ENCODE data around the gene DYSF.

Gene DYSF

DNA sequence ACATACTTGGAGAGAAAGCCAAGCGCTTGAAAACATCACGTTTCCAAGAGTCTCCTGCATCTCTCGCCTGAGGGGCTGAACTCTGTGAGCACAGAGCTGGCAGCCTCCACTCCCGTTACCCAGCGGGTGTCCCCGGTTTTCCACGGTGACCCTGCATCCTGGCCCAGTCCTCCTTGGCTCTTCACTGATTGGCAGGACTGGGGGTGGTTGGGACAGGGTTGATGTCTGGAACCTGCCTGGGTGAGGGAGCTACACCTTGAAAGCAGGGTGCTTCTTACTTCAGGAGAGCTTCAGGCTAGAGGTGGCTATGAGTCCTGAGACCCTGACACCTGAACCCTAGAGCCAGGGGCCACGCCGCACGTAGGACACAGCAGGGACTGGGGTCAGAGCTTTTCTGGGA is 234.1 kb downstream of the DYSF start:
- no peak for TF ChIP-seq POLR2AphosphoS5 (IDR thresholded peaks at IDR 0.05; ENCODE audit: low read depth, low read length)
- TF ChIP-seq, protein P1, sequence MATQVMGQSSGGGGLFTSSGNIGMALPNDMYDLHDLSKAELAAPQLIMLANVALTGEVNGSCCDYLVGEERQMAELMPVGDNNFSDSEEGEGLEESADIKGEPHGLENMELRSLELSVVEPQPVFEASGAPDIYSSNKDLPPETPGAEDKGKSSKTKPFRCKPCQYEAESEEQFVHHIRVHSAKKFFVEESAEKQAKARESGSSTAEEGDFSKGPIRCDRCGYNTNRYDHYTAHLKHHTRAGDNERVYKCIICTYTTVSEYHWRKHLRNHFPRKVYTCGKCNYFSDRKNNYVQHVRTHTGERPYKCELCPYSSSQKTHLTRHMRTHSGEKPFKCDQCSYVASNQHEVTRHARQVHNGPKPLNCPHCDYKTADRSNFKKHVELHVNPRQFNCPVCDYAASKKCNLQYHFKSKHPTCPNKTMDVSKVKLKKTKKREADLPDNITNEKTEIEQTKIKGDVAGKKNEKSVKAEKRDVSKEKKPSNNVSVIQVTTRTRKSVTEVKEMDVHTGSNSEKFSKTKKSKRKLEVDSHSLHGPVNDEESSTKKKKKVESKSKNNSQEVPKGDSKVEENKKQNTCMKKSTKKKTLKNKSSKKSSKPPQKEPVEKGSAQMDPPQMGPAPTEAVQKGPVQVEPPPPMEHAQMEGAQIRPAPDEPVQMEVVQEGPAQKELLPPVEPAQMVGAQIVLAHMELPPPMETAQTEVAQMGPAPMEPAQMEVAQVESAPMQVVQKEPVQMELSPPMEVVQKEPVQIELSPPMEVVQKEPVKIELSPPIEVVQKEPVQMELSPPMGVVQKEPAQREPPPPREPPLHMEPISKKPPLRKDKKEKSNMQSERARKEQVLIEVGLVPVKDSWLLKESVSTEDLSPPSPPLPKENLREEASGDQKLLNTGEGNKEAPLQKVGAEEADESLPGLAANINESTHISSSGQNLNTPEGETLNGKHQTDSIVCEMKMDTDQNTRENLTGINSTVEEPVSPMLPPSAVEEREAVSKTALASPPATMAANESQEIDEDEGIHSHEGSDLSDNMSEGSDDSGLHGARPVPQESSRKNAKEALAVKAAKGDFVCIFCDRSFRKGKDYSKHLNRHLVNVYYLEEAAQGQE (IDR thresholded peaks at IDR 0.05; ENCODE audit: insufficient read depth in 1 of 2, low read depth in 2 of 2, low read length in 2 of 2) = no peak
- TF ChIP-seq FOXP2 (optimal IDR thresholded peaks at IDR 0.05; ENCODE audit: borderline replicate concordance, extremely low read depth, extremely low read length, insufficient read depth) = no peak
- TF ChIP-seq TAF1 (IDR thresholded peaks at IDR 0.05; ENCODE audit: borderline replicate concordance, insufficient read depth, low read length) = no peak
- TF ChIP-seq SIN3A (IDR thresholded peaks at IDR 0.05; ENCODE audit: borderline replicate concordance, insufficient read depth, low read length) = no peak

DNA sequence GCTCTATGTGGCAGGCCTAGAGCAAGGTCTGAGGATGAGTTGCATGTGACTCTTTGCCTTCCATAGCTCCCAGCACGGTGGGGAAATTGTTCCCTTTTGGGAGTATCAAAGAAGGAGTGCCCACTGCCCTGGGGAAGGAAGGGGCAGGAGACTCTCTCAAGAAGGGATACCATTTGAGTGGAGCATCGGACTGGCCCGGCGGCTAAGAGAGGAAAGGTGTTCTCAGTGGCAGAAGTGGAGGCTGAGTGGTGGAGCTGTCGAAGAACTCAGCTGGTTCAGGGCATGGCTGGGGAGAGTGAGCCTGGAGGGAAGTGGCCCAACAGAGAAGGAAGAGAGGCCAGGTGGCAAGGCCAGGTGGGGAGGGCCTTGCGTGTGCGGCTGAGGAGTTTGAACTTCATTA is 235.2 kb downstream of the DYSF start:
- TF ChIP-seq POLR2AphosphoS5 (IDR thresholded peaks at IDR 0.05; ENCODE audit: low read depth, low read length) (no peak), FOXP2 (optimal IDR thresholded peaks at IDR 0.05; ENCODE audit: borderline replicate concordance, extremely low read depth, extremely low read length, insufficient read depth) (no peak), TAF1 (IDR thresholded peaks at IDR 0.05; ENCODE audit: borderline replicate concordance, insufficient read depth, low read length) (no peak), SIN3A (IDR thresholded peaks at IDR 0.05; ENCODE audit: borderline replicate concordance, insufficient read depth, low read length) (no peak)
- TF ChIP-seq, protein P1 (IDR thresholded peaks at IDR 0.05; ENCODE audit: insufficient read depth in 1 of 2, low read depth in 2 of 2, low read length in 2 of 2) = no peak

DNA sequence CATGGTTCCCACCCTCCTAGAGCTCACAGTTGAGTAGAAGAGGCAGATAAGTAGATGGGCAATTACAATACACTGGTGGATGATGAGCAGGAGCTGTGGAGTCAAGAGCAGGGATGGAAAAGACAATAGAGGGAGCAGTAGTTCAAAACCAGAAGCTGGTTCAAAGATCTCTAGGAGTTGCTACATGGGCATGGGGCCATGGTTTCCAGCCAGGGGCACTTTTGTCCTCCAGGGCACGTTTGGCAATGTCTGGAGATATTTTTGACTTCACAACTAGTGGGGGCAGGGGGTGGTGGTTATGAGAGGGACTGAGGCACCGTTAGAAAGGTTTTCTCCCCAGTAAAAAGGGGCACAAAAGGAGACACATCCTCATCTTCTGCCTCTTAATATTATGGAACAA is 236.0 kb downstream of the DYSF start:
- TF ChIP-seq FOXP2 (optimal IDR thresholded peaks at IDR 0.05; ENCODE audit: borderline replicate concordance, extremely low read depth, extremely low read length, insufficient read depth) (no peak), TAF1 (IDR thresholded peaks at IDR 0.05; ENCODE audit: borderline replicate concordance, insufficient read depth, low read length) (no peak), POLR2AphosphoS5 (IDR thresholded peaks at IDR 0.05; ENCODE audit: low read depth, low read length) (no peak), SIN3A (IDR thresholded peaks at IDR 0.05; ENCODE audit: borderline replicate concordance, insufficient read depth, low read length) (no peak)
- TF ChIP-seq, protein P1 (IDR thresholded peaks at IDR 0.05; ENCODE audit: insufficient read depth in 1 of 2, low read depth in 2 of 2, low read length in 2 of 2) = no peak

DNA sequence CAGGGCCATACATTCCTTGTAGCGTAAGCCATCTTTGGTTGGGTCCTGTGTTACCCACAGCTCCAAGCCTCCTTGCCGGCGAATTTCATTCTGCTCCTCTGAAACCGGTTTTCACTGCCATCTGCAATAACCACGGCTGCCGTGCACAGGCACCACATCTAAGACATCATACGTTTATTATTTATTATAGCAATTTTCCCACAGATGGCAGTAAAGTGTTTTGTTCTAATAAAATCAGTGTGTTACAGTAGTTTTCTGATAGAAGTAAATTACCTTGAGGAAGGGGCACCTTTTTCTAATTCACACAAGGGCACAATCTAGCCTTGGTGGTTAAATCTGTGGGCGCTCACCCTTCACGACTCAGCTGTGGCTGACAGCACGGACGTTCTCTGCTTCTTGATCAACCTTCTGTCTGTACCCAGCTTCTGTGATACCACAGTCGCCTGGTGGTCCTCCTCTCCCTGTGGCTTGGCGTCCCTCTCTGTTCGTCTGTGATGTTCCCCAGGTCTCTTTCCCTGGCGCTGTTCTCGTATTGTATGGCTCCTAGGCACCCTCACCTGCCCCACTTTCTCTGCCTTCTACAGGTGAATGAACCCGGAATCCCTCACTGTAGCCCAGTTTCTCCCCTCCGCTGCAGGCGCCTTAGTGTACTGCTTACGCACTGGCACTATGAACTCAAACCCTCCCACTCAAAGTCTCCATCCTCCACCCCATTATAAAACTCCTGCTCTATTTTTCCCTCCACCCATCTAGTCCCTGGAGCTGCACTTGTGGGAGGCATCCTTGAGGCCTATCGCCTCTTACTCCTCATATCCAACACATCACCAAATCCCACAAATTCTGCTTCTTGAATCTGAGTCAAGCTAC is 236.8 kb downstream of the DYSF start:
- TF ChIP-seq, protein P1 (IDR thresholded peaks at IDR 0.05; ENCODE audit: insufficient read depth in 1 of 2, low read depth in 2 of 2, low read length in 2 of 2) = no peak
- TF ChIP-seq TAF1 (IDR thresholded peaks at IDR 0.05; ENCODE audit: borderline replicate concordance, insufficient read depth, low read length) (no peak), FOXP2 (optimal IDR thresholded peaks at IDR 0.05; ENCODE audit: borderline replicate concordance, extremely low read depth, extremely low read length, insufficient read depth) (no peak), POLR2AphosphoS5 (IDR thresholded peaks at IDR 0.05; ENCODE audit: low read depth, low read length) (no peak), SIN3A (IDR thresholded peaks at IDR 0.05; ENCODE audit: borderline replicate concordance, insufficient read depth, low read length) (no peak)

Data from PFSK-1 (cell line).